ENCODE data around the gene PCLO. TPM values are rescaled to one million over a fixed set of nuclear protein-coding genes. Genes with fewer than 3 reads are reported as not detected.
A peak's percentile ranks its signal among the peaks of the same experiment; 100 is the strongest.

PCLO gene
- total RNA-seq, 1 donor from 2014 or later, result 5.2 TPM

GRCh38 chr7:82839063-82839462 is 323.6 kb downstream of the PCLO start:
- DNase-seq (ENCODE audit: low read depth), result no peak

- peak; percentile 18 for DNase-seq (ENCODE audit: low read depth)
Measured at GRCh38 chr7:82838314-82838713, 324.4 kb downstream of the PCLO start.

- DNase-seq (ENCODE audit: low read depth), result no peak
Measured at GRCh38 chr7:82823073-82823472, 339.6 kb downstream of the PCLO start.

GRCh38 chr7:82821037-82821436 is 341.6 kb downstream of the PCLO start:
- no peak for DNase-seq (ENCODE audit: low read depth)

GRCh38 chr7:82818171-82818570 is 344.5 kb downstream of the PCLO start:
- DNase-seq (ENCODE audit: low read depth), result no peak

GRCh38 chr7:82816272-82816671 is 346.4 kb downstream of the PCLO start:
- DNase-seq (ENCODE audit: low read depth), result no peak

- peak; percentile 75 for DNase-seq (ENCODE audit: low read depth)
Measured at GRCh38 chr7:82810558-82811259, 352.0 kb downstream of the PCLO start.

GRCh38 chr7:82808633-82809032 is 354.1 kb downstream of the PCLO start:
- no peak for DNase-seq (ENCODE audit: low read depth)

GRCh38 chr7:82805527-82805960 is 357.1 kb downstream of the PCLO start:
- peak; percentile 96 for DNase-seq (ENCODE audit: low read depth)

- peak; percentile 6 for DNase-seq (ENCODE audit: low read depth)
Measured at GRCh38 chr7:82803411-82803810, 359.3 kb downstream of the PCLO start.

GRCh38 chr7:82789883-82790609 is 372.6 kb downstream of the PCLO start:
- no peak for DNase-seq (ENCODE audit: low read depth)

- no peak for DNase-seq (ENCODE audit: low read depth)
Measured at GRCh38 chr7:82778021-82778420, 384.7 kb downstream of the PCLO start.

GRCh38 chr7:82762880-82763279 is 399.8 kb downstream of the PCLO start:
- peak; percentile 32 for DNase-seq (ENCODE audit: low read depth)

- DNase-seq (ENCODE audit: low read depth), result no peak
Measured at GRCh38 chr7:82760831-82761230, 401.9 kb downstream of the PCLO start.

- DNase-seq (ENCODE audit: low read depth), result peak; percentile 4
Measured at GRCh38 chr7:82760074-82760473, 402.6 kb downstream of the PCLO start.

- no peak for DNase-seq (ENCODE audit: low read depth)
Measured at GRCh38 chr7:82755705-82756551, 406.8 kb downstream of the PCLO start.

GRCh38 chr7:82750007-82750406 is 412.7 kb downstream of the PCLO start:
- no peak for DNase-seq (ENCODE audit: low read depth)

GRCh38 chr7:82745820-82746219 is 416.9 kb downstream of the PCLO start:
- no peak for DNase-seq (ENCODE audit: low read depth)

- peak; percentile 68 for DNase-seq (ENCODE audit: low read depth)
Measured at GRCh38 chr7:82745117-82745516, 417.6 kb downstream of the PCLO start.

- no peak for DNase-seq (ENCODE audit: low read depth)
Measured at GRCh38 chr7:82742163-82742562, 420.5 kb downstream of the PCLO start.

GRCh38 chr7:82741493-82741892 is 421.2 kb downstream of the PCLO start:
- DNase-seq (ENCODE audit: low read depth), result no peak

GRCh38 chr7:82740246-82740848 is 422.3 kb downstream of the PCLO start:
- peak; percentile 53 for DNase-seq (ENCODE audit: low read depth)

Data from renal cortical epithelial cell (primary cell).